Measurements from ENCODE around the gene AHCYL2.
"Not testable (repeated sequence)": the region's sequence is repeated elsewhere in the genome, so short reads cannot be mapped to it uniquely, and the experiment has no call there.

AHCYL2 gene

GRCh38 chr7:129385598-129385997 lies 160.8 kb downstream of the AHCYL2 start:
- DNase-seq = no peak

- DNase-seq = no peak
Observed at GRCh38 chr7:129386506-129386905, 161.7 kb downstream of the AHCYL2 start.

GRCh38 chr7:129387537-129387936 lies 162.7 kb downstream of the AHCYL2 start:
- DNase-seq = no peak

GRCh38 chr7:129388333-129389098 lies 163.7 kb downstream of the AHCYL2 start:
- no peak for DNase-seq

- DNase-seq = no peak
Observed at GRCh38 chr7:129389829-129390228, 165.0 kb downstream of the AHCYL2 start.

DNA sequence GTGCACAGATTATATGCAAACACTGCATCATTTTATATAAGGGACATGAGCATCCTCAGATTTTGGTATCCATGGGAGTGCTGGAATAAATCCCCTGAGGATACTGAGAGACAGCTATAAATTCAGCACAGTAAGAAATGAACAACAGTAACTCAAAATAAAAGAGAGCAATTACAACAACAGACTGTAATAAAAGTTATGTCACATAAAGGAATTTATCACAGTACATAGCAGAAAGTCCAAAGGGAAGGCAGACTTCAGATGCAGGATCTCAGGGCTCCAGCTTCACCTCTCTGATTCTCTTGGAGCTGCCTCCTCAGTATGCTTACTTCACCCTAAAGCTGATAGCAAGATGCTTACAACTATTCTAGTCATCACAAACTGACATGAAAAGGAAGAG lies 165.5 kb downstream of the AHCYL2 start:
- no peak for DNase-seq

- no peak for DNase-seq
Observed at GRCh38 chr7:129391546-129392171, 166.8 kb downstream of the AHCYL2 start.

GRCh38 chr7:129393255-129393654 lies 168.4 kb downstream of the AHCYL2 start:
- DNase-seq = no peak

GRCh38 chr7:129394101-129394500 lies 169.3 kb downstream of the AHCYL2 start:
- no peak for DNase-seq

DNA sequence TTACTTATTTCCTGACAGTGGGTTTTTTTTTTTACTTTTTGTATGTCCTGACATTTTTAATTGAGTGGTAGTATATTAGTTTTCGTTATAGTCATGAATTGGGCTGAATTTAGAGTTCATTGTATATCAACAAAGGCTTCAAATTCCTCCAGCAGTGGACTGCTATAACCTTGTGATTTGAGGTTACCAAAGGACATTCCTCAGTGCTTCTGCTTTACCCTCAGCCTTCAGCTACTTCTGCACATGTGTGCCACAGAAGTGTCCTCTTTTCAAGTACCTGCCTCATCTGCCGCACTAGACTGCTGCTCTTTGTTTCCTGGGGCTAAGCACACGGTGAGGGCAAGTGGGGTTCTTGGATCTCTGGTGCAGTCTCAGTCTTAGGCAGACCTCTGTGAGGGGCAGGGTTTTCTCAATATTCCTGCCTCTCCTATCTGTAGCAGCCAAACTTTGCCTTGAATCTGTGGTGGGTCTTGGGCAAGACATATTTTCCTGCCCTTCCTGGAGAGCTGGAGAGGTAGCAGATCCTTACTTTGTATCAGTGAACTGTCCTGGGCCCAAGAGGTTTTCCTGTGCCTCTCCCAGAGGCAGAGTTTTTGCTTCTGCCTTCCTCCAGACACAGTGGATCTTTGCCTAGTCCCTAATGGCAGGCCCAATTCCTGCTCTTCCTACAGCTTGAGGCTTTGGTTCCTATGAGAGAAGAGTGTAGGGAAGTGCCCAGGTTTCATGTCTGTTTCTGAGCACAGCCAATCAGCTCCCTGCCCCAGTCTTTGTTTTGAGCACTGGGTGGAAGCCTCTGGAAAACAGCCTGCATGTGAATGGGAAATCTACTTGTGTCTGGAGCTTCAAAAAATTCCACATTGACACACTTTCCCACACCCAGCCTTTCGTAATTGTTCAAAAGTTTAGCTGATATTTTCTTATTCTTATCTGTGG lies 170.4 kb downstream of the AHCYL2 start:
- DNase-seq = no peak

DNA sequence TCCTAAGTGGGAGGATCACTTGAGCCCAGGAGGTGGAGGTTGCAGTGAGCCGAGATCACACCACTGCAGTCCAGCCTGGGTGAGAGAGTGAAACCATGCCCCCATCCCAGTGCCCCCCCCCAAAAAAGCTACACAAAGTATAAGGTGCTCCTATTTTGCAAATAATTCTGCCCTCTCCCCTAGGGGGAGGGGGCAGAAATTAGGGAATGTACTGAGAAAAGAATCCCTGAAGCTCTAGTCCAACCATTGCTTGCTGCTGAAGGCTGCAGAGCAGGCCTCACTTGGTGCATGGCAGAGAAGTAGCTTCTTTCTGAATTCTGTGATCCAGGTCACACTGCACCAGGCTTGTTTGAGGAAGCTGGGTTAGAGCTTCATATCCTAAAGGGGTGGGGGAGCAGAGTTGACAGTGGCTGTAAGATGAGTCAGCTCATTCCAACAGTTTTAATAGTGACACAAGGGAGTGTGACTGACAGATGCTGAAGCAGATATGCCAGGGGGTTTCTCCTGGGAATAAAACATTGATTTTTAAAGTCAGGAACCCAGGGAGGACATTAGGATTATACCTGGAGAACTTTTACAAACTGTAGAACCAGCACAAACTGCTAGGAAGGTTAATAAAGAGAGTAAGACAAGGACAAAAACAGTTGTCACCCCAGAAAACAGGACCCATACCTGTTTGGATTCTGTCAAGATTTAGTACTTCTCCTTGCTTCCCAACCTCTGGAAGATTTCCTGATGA lies 176.6 kb downstream of the AHCYL2 start:
- no peak for DNase-seq

DNA sequence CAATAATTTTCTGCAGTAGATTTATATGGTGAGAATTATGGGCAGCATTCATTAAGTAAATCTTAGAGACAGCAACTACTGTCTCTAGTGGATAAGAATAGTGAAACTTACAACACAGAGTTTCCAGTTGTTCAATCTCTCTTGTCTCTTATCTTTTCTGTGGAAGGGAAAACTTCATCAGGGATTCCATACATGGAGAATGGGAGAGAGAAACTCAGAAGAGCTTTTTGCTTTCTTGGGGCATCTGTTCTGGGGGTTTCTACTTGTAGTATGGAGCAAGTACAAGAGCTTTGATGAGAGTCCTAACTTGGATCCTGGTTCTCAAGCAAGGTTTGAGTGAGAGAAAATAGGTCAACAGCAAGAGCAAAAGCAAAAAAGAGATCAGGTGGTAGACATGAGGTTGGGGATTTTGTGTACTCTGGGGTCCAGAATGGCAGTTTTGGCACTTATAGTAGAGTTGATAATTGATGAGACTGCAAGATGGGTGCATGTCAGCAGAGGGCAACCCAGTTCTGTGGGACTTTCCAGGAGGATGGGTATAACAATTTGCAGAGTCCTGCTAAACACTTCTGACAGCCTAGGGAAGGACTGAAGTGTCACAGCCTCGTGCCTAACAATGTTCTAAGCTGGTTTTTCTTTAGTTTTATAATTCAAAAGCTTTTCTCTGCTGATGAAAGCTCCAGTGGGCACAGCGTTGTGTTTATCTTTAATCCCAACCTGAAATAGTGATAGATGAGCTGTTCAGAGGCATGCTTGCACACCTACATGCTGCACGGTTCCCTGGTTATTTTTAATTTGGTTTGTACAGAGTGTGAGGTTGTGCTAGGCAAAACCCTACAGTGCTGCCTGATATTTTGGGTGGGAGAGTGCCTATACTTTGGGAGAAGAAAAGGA lies 177.4 kb downstream of the AHCYL2 start:
- DNase-seq = no peak

DNA sequence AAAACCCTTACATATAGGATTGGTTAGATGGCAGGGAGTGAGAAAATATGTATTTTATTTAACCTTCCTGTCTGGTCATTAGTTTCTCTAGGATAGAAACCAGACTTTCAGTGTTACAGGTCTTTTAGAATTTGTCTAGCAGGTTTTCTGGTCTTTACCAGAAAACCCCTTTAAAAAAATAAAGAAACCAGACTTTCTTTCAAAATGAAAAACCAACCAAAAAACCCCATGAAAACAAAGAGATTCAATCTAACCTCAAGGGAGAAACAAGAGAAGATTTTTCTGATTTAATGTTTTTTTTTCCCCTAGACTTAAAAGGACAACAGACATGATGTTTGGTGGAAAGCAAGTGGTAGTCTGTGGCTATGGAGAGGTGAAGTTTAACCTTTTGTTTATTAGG lies 180.7 kb downstream of the AHCYL2 start:
- no peak for DNase-seq

GRCh38 chr7:129410238-129410637 lies 185.4 kb downstream of the AHCYL2 start:
- DNase-seq = not testable (repeated sequence)

- DNase-seq = no peak
Observed at GRCh38 chr7:129412501-129412900, 187.7 kb downstream of the AHCYL2 start.

DNA sequence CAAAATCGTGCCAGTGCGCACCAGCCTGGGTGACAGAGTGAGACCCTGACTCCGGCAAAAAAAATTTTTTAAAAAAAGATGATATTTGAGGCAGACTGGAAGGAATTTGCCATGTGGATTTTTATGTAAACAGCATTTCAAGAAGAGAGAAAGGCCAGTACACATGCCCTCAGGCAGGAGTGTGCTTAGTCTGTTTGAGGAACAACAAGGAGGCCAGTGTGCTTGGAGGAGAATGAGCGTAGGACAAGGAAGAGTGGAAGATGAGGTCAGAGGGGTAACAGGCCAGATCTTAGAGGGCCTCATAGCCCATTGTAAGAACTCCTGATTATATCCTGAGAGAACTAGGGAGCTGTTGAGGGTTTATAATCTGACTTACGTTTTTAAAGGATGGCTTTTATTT lies 192.2 kb downstream of the AHCYL2 start:
- DNase-seq = no peak

- no peak for DNase-seq
Observed at GRCh38 chr7:129421717-129422250, 197.0 kb downstream of the AHCYL2 start.

DNA sequence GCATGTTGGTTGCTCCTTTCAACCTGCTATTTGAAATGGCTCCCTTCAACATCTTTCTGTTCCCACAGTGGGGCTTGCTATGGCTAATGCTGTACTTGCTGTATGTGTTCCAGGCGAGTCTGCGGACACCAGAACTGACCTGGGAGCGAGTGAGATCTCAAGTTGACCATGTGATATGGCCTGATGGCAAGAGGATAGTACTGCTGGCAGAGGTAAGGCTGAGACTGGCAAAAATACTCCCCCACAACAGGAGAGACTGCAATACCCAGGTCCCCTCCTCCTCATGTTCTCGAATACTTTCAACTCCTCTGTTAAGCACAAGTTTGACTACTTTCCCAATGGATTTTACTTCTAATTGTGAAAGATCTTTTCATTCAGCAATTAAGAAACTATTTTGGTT lies 197.9 kb downstream of the AHCYL2 start:
- no peak for DNase-seq

DNA sequence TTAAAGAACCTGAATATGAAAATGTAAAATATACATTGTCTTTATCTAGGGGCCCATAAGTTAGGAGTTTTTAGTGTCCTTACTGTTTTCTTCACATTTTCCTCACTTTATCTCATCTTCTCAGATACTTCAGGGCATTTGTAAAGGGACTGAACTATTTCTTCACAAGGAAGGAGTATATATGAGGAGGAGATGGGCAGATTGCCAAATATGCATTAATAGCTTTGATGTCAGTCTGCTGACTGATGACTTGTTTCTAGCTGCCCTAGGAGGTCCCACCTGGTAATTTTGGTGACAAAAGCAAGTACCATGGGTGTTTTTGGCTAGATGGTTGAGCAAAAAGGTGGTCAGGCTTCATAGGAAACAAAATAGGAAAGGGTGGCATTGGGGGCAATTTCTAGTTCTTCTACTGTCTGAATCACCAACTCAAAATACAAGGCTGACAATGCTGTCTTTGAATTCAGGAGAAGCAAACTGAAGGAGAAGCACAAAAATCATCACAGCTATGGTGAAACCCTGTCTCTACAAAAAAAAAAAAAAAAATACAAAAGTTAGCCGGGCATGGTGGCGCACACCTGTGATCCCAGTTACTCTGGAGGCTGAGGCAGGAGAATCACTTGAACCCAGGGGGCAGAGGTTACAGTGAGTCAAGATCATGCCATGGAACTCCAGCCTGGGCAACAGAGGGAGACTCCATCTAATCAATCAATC lies 199.0 kb downstream of the AHCYL2 start:
- DNase-seq = no peak

DNA sequence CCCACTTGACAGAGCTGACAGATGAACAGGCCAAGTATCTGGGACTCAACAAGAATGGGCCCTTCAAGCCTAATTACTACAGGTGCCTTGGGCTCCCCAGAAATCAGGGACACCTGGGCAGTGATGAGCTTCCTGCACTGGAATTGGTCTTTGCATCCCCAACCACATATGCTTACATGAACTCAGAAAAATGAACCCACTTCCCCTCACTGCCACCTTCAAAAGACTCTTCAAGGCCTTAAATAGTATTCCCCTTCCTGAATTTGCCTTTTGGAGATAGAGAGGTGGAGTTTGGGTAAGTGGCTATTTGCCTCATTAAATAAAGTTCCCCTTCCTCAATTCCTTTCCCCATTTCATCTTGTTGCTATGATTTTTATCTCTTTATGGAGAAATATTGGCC lies 201.7 kb downstream of the AHCYL2 start:
- DNase-seq = no peak

DNA sequence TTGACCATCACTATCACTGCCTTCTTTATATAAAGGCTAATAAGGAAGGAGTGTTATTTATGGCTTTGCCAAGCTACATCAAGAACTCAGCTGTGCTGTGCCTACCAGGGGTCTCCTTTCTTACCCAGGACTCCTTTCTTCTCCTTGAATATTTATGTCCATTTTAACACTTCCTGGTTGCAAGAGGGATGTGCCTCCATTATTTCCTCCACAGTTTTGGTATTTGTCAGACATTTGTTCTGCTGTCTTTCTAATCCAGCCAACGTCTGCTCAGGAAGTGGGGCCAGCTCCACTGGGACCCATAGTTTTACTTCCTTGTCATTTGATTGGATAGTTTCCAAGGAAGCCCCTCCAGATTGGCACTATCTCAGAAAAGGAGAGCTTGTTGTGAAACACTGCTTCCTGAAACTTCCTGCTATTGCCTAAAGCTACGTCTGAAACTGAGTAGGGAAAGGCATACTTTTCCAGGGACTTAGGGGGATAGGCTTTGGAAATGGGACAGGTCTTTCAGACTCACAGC lies 202.8 kb downstream of the AHCYL2 start:
- DNase-seq = no peak
